ENCODE measurements around the gene DHX9. TPM values are rescaled to one million over a fixed set of nuclear protein-coding genes. Genes with fewer than 3 reads are reported as not detected.

The DHX9 gene
- total and polyA plus RNA-seq, 2 of the 13 experiments (the other 11 are each of a cell fraction or from before 2014, with no cell fraction given): 84.8 to 211 TPM

DNA sequence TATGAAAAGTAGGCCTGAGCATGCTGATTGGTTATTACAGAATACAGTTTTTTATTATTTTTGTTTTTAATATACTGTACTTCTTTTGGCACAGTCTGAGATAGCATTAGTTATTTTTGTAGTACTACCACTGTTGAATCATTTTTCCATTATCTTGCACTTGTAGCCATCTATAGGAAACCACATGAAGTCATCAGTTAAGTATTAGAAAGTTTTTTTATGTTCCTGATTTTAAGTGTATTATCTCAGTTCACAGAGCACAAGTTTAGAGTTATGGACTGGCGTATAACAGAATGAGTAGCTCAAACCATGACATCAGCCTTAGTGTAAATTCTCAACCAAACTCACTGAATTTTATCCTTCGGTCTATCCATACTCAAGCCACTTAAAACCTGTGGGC lies 22.8 kb downstream of the DHX9 start:
- Histone ChIP-seq H2AFZ (ENCODE audit: low read length) (no peak overlapping the region), H3K79me2 (ENCODE audit: insufficient read depth, low read length) (no peaks in the 10 kb centered on the region), H3K36me3 (replicated peaks in 1 of 2; ENCODE audit: control insufficient read depth in 1 of 2, insufficient read depth in 2 of 2, low read length in 2 of 2) (peaks cover 25 to 93% of the 10 kb centered on the region in 2 experiments), H3K27ac (ENCODE audit: extremely low read length, insufficient read depth, low read length) (no peak overlapping the region), H3K4me2 (ENCODE audit: low read depth, low read length) (no peak overlapping the region), H3K27me3 (ENCODE audit: control insufficient read depth in 1 of 2, insufficient read depth in 2 of 2, low read length in 2 of 2) (no peaks in the 10 kb centered on the region), H3K9me3 (ENCODE audit: low read length) (no peaks in the 10 kb centered on the region), H3K9ac (ENCODE audit: insufficient read depth, low read depth, low read length) (no peak overlapping the region), H3K4me1 (ENCODE audit: insufficient read depth, low read length) (no peaks in the 10 kb centered on the region), H3K4me3 (replicated peaks in 1 of 3; ENCODE audit: insufficient read depth in 1 of 3, low read depth in 2 of 3, low read length in 3 of 3) (no peak overlapping the region), H4K20me1 (ENCODE audit: insufficient read depth, low read length) (no peaks in the 10 kb centered on the region; the same call in 1 of the 2 replicates)
- intact Hi-C loops (cut with micrococcal nuclease; ENCODE audit: unreplicated experiment) (no loop called here), in situ Hi-C loops (cut with HindIII; ENCODE audit: extremely low pct_ligation_motif_present, low pct_unique_long_range_greater_than_20kb) (loop anchor here (25.0 kb wide), 1 partner anchor 275 kb away; no protein-coding TSS in a partner anchor)
- WGBS (ENCODE audit: low lambda C conversion rate): 98% methylated on average over 2 of the region's 2 CpGs
- FAIRE-seq (no peak), DNase-seq (ENCODE audit: low spot score) (no peak), ATAC-seq (no peak)
- BruUV-seq (replicated peaks): no TSS peak
- CTCF ChIA-PET (ENCODE audit: low intra/inter-chr PET ratio, low total read pairs): no interaction called here
- POLR2A ChIA-PET: no interaction called here
- TF ChIP-seq, protein P1, sequence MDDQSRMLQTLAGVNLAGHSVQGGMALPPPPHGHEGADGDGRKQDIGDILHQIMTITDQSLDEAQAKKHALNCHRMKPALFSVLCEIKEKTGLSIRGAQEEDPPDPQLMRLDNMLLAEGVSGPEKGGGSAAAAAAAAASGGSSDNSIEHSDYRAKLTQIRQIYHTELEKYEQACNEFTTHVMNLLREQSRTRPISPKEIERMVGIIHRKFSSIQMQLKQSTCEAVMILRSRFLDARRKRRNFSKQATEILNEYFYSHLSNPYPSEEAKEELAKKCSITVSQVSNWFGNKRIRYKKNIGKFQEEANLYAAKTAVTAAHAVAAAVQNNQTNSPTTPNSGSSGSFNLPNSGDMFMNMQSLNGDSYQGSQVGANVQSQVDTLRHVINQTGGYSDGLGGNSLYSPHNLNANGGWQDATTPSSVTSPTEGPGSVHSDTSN (CRISPR knock-in tag; IDR thresholded peaks at IDR 0.05; ENCODE audit: borderline replicate concordance): no peak
- TF ChIP-seq POLR2AphosphoS2 (IDR thresholded peaks at IDR 0.05; ENCODE audit: low read depth, low read length): 0 out of 2 replicates have a peak, but pooled peaks have one; percentile 17

DNA sequence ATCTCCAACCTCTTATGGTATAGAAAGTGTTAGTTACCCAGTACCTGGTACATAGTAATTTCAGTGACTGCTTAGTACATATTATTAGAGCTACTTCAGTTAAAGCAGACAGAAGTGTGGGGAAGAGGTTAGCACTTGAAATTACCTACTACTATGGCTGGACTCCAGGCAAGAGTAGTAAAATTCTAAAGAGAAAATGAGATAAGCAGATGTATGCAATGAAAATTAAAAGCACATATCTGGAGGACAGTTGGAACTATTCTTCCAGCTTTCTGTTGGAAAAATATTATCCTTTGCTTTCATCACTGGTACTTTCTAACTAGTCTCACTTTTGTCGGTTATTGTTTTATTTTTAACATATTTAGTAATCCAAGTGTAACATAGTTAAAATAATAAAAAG lies 23.7 kb downstream of the DHX9 start:
- H3K9ac ChIP-seq (ENCODE audit: insufficient read depth, low read depth, low read length): no peak overlapping the region
- CTCF ChIA-PET (ENCODE audit: low intra/inter-chr PET ratio, low total read pairs): no interaction called here

More for the DNA sequence above, 23.7 kb downstream of the DHX9 start:
- Histone ChIP-seq H2AFZ (ENCODE audit: low read length) (no peak overlapping the region), H3K27ac (ENCODE audit: extremely low read length, insufficient read depth, low read length) (no peak overlapping the region), H3K4me3 (replicated peaks in 1 of 3; ENCODE audit: insufficient read depth in 1 of 3, low read depth in 2 of 3, low read length in 3 of 3) (no peak overlapping the region), H3K79me2 (ENCODE audit: insufficient read depth, low read length) (no peaks in the 10 kb centered on the region), H3K36me3 (replicated peaks in 1 of 2; ENCODE audit: control insufficient read depth in 1 of 2, insufficient read depth in 2 of 2, low read length in 2 of 2) (peaks cover 21 to 93% of the 10 kb centered on the region in 2 experiments), H3K4me2 (ENCODE audit: low read depth, low read length) (no peak overlapping the region), H3K4me1 (ENCODE audit: insufficient read depth, low read length) (no peaks in the 10 kb centered on the region), H3K9me3 (ENCODE audit: low read length) (no peaks in the 10 kb centered on the region), H3K27me3 (ENCODE audit: control insufficient read depth in 1 of 2, insufficient read depth in 2 of 2, low read length in 2 of 2) (no peaks in the 10 kb centered on the region), H4K20me1 (ENCODE audit: insufficient read depth, low read length) (no peaks in the 10 kb centered on the region)
- WGBS (ENCODE audit: low lambda C conversion rate): 96% methylated on average over 1 of the region's 1 CpG
- no TSS peak for BruUV-seq (replicated peaks)
- FAIRE-seq: no peak
- intact Hi-C loops (cut with micrococcal nuclease; ENCODE audit: unreplicated experiment) (no loop called here), in situ Hi-C loops (cut with HindIII; ENCODE audit: extremely low pct_ligation_motif_present, low pct_unique_long_range_greater_than_20kb) (loop anchor here (25.0 kb wide), 1 partner anchor 274 kb away; no protein-coding TSS in a partner anchor)
- POLR2A ChIA-PET: no interaction called here
- no peak for ATAC-seq
- no peak for DNase-seq (ENCODE audit: low spot score)
- TF ChIP-seq RAD51 (IDR thresholded peaks at IDR 0.05; ENCODE audit: borderline replicate concordance) (no peak), NFE2 (CRISPR knock-in tag; IDR thresholded peaks at IDR 0.05) (no peak)
- TF ChIP-seq, protein P2, sequence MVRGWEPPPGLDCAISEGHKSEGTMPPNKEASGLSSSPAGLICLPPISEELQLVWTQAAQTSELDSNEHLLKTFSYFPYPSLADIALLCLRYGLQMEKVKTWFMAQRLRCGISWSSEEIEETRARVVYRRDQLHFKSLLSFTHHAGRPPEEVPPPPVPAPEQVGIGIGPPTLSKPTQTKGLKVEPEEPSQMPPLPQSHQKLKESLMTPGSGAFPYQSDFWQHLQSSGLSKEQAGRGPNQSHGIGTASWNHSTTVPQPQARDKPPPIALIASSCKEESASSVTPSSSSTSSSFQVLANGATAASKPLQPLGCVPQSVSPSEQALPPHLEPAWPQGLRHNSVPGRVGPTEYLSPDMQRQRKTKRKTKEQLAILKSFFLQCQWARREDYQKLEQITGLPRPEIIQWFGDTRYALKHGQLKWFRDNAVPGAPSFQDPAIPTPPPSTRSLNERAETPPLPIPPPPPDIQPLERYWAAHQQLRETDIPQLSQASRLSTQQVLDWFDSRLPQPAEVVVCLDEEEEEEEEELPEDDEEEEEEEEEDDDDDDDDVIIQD (CRISPR knock-in tag; IDR thresholded peaks at IDR 0.05; ENCODE audit: low read depth): no peak
- TF ChIP-seq, protein P3, sequence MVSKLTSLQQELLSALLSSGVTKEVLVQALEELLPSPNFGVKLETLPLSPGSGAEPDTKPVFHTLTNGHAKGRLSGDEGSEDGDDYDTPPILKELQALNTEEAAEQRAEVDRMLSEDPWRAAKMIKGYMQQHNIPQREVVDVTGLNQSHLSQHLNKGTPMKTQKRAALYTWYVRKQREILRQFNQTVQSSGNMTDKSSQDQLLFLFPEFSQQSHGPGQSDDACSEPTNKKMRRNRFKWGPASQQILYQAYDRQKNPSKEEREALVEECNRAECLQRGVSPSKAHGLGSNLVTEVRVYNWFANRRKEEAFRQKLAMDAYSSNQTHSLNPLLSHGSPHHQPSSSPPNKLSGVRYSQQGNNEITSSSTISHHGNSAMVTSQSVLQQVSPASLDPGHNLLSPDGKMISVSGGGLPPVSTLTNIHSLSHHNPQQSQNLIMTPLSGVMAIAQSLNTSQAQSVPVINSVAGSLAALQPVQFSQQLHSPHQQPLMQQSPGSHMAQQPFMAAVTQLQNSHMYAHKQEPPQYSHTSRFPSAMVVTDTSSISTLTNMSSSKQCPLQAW (CRISPR knock-in tag; IDR thresholded peaks at IDR 0.05): no peak
